ENCODE results near the gene PSMB5.

The PSMB5 gene

GRCh38 chr14:23034498-23035302 lies at the start of gene PSMB5:
TSS of gene PSMB5 (minus strand) at chr14:23034900. CDS start at chr14:23034881, 19 bp downstream.
- no peak for DNase-seq

- no peak for DNase-seq
Observed at GRCh38 chr14:23080474-23080873, 45.8 kb upstream of the PSMB5 start.

GRCh38 chr14:23079716-23080115 lies 45.0 kb upstream of the PSMB5 start:
- DNase-seq = no peak

- no peak for DNase-seq
Observed at GRCh38 chr14:23078692-23079116, 44.0 kb upstream of the PSMB5 start.

- no peak for DNase-seq
Observed at GRCh38 chr14:23077962-23078361, 43.3 kb upstream of the PSMB5 start.

GRCh38 chr14:23076785-23077408 lies 42.2 kb upstream of the PSMB5 start:
- DNase-seq = no peak

- no peak for DNase-seq
Observed at GRCh38 chr14:23074906-23075305, 40.2 kb upstream of the PSMB5 start.

GRCh38 chr14:23071921-23072539 lies 37.3 kb upstream of the PSMB5 start:
- no peak for DNase-seq

GRCh38 chr14:23071244-23071920 lies 36.7 kb upstream of the PSMB5 start:
- DNase-seq = no peak

GRCh38 chr14:23070262-23071129 lies 35.8 kb upstream of the PSMB5 start:
- DNase-seq = no peak

- no peak for DNase-seq
Observed at GRCh38 chr14:23069413-23069806, 34.7 kb upstream of the PSMB5 start.

GRCh38 chr14:23068789-23069412 lies 34.2 kb upstream of the PSMB5 start:
- no peak for DNase-seq

GRCh38 chr14:23067847-23068788 lies 33.4 kb upstream of the PSMB5 start:
- no peak for DNase-seq

- DNase-seq = no peak
Observed at GRCh38 chr14:23066855-23067744, 32.4 kb upstream of the PSMB5 start.

GRCh38 chr14:23066368-23066767 lies 31.7 kb upstream of the PSMB5 start:
- no peak for DNase-seq

GRCh38 chr14:23063601-23064000 lies 28.9 kb upstream of the PSMB5 start:
- DNase-seq = no peak

- no peak for DNase-seq
Observed at GRCh38 chr14:23062002-23062401, 27.3 kb upstream of the PSMB5 start.
